ENCODE data around the gene GTF2F2.

DNA sequence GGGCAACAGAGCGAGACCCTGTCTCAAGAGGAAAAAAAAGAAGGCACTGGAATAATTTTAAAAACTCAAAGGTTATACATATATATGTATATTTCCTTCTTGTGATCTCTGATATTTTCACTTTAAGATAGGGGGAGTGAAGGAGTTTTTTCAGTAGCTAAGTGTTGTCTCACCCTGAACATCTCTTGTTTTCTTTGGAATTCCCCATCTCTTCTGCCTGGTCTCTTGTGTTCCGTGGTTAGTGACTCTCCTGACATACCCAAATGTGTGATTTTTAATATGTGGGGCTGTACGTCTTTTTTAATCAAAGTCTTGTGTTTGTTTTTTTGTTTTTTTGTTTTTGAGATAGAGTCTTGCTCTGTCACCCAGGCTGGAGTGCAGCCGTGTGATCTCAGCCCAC is 95.9 kb downstream of the GTF2F2 start:
- no peak for TF ChIP-seq FOXA1 (IDR thresholded peaks at IDR 0.05)
- TF ChIP-seq SP1 (IDR thresholded peaks at IDR 0.05): no peak
- no peak for TF ChIP-seq CTBP1 (IDR thresholded peaks at IDR 0.05; ENCODE audit: borderline replicate concordance)
- TF ChIP-seq ELF4 (IDR thresholded peaks at IDR 0.05): no peak
- TF ChIP-seq FOXM1 (IDR thresholded peaks at IDR 0.05; ENCODE audit: borderline replicate concordance): no peak
- TF ChIP-seq BHLHE40 (IDR thresholded peaks at IDR 0.05; ENCODE audit: borderline replicate concordance): no peak
- no peak for TF ChIP-seq LEF1 (IDR thresholded peaks at IDR 0.05; ENCODE audit: borderline replicate concordance)
- no peak for TF ChIP-seq NFRKB (IDR thresholded peaks at IDR 0.05)

All from HEK293T (cell line).